Left lung (tissue), 10 donors: ENCODE measurements around the gene IRAK4. TPM values are rescaled to one million over a fixed set of nuclear protein-coding genes. Genes with fewer than 3 reads are reported as not detected.
A peak's percentile ranks its signal among the peaks of the same experiment; 100 is the strongest.
"Not testable (repeated sequence)": the region's sequence is repeated elsewhere in the genome, so short reads cannot be mapped to it uniquely, and the experiment has no call there.

ENCODE experiments used
- ATAC-seq: fragments of 200-7000 bp; cut with Tn5 transposase; one replicate; pipeline ENCODE4 v1.9.1; 2020; ENCODE audit warnings: moderate library complexity
- DNase-seq, 4 donors: peaks; one replicate each; pipeline ENCODE4 v3.0.0-alpha.2; 2013 to 2020
- H3K27ac ChIP-seq, 2 donors: fragments of 200-600 bp; sonication (generic) in 1 of 2; one replicate each; pipeline versions ENCODE4 v1.5.0 to v1.8.0; 2020 to 2021
- H3K27me3 ChIP-seq, 2 donors: fragments of 200-600 bp; sonication (generic) in 1 of 2; one replicate each; pipeline versions ENCODE4 v1.5.0 to v1.8.0; 2020 to 2021
- H3K36me3 ChIP-seq, 2 donors: fragments of 200-600 bp; sonication (generic) in 1 of 2; one replicate each; pipeline versions ENCODE4 v1.5.0 to v1.8.0; 2020 to 2021
- H3K4me1 ChIP-seq, 2 donors: fragments of 200-600 bp; one replicate each; pipeline ENCODE4 v1.8.0; 2021
- H3K4me3 ChIP-seq, 2 donors: fragments of 200-600 bp; sonication (generic) in 1 of 2; one replicate each; pipeline versions ENCODE4 v1.5.0 to v1.8.0; 2020 to 2021; ENCODE audit warnings: mild to moderate bottlenecking in 1 of 2
- H3K9me3 ChIP-seq, 2 donors: fragments of 200-600 bp; sonication (generic) in 1 of 2; one replicate each; pipeline versions ENCODE4 v1.5.0 to v1.8.0; 2020 to 2021
- CTCF ChIP-seq, 2 donors: fragments of 200-600 bp; sonication (generic) in 1 of 2; IDR thresholded peaks; one replicate each; pipeline versions ENCODE4 v1.5.0 to v1.8.0; 2021; ENCODE audit warnings: antibody characterized with exemption in 2 of 2
- intact Hi-C, 2 donors: fragments of 100-400 bp; cut with DNase I; formaldehyde crosslinking; loops; one replicate each; pipeline versions ENCODE4 v1.11.2 to v1.14.2; 2022
- polyA plus RNA-seq, 6 donors: library from polyadenylated mRNA; unstranded; fragments of 120-200 nt; gene quantifications; one replicate each; pipeline ENCODE4 v1.2.1, GENCODE V29; 2013; ENCODE audit not compliant: insufficient read length in 6 of 6
- total RNA-seq, 2 donors: library from RNA; stranded (reverse); fragmentation: NEBNext Ultra II Directional; extraction: Animal tissue kit (Norgen Biotek cat#: 25700); gene quantifications; one replicate each; pipeline ENCODE4 v1.2.1, GENCODE V29; 2021
- donor health status: DM: no; HTN: yes; CAD: no.
- donor health status: DM: no; HTN: no; CAD: no.

Gene IRAK4
- total and polyA plus RNA-seq, 8 donors: 14.3 to 28.4 (median 18.6) TPM

- Histone ChIP-seq H3K4me1 (no peaks in the 10 kb centered on the region), H3K27me3 (no peaks in the 10 kb centered on the region), H3K9me3 (no peaks in the 10 kb centered on the region), H3K36me3 (peaks cover 0 to 6% of the 10 kb centered on the region in 2 donors), H3K27ac (no peak overlapping the region), H3K4me3 (no peak overlapping the region)
- intact Hi-C loops: no loop called here
- DNase-seq (no peak), ATAC-seq (no peak)
- no peak for TF ChIP-seq CTCF (IDR thresholded peaks at IDR 0.05)
Measured at GRCh38 chr12:43750814-43751213, 7.9 kb upstream of the IRAK4 start.

GRCh38 chr12:43751360-43751759 lies 7.4 kb upstream of the IRAK4 start:
- H3K4me1 ChIP-seq, ATAC-seq, H3K9me3 ChIP-seq, H3K27ac ChIP-seq, H3K4me3 ChIP-seq, H3K36me3 ChIP-seq, intact Hi-C loops, H3K27me3 ChIP-seq, DNase-seq: not testable (repeated sequence)

GRCh38 chr12:43754015-43754414 lies 4.7 kb upstream of the IRAK4 start:
- ATAC-seq: no peak
- Histone ChIP-seq H3K9me3 (no peaks in the 10 kb centered on the region), H3K36me3 (peaks cover 0 to 6% of the 10 kb centered on the region in 2 donors), H3K27ac (no peak overlapping the region), H3K4me1 (peaks cover 5% of the 10 kb centered on the region in 2 donors), H3K27me3 (no peaks in the 10 kb centered on the region), H3K4me3 (no peak overlapping the region)
- no peak for TF ChIP-seq CTCF (IDR thresholded peaks at IDR 0.05)
- DNase-seq: no peak
- intact Hi-C loops: no loop called here

GRCh38 chr12:43758247-43758727 lies 464 bp upstream of the IRAK4 start:
- peak in 3 of 4 donors; percentile 30 to 67 (median 47) for DNase-seq

GRCh38 chr12:43760396-43760795 lies 1.6 kb downstream of the IRAK4 start:
- ATAC-seq (no peak), DNase-seq (no peak)
- no peak overlapping the region for H3K27ac ChIP-seq
- H3K36me3 ChIP-seq: no peaks in the 10 kb centered on the region
- peaks cover 28 to 44% of the 10 kb centered on the region in 2 donors for H3K4me1 ChIP-seq
- no peaks in the 10 kb centered on the region for H3K9me3 ChIP-seq
- no peak for TF ChIP-seq CTCF (IDR thresholded peaks at IDR 0.05)
- H3K27me3 ChIP-seq: no peaks in the 10 kb centered on the region
- peak overlapping the region in 1 of 2 donors; percentile 70 for H3K4me3 ChIP-seq
- intact Hi-C loops: no loop called here

More at GRCh38 chr12:43758247-43758727, 464 bp upstream of the IRAK4 start:
- no peak for TF ChIP-seq CTCF (IDR thresholded peaks at IDR 0.05)
- H3K36me3 ChIP-seq: peaks cover 0 to 6% of the 10 kb centered on the region in 2 donors
- intact Hi-C loops: no loop called here
- peak overlapping the region; percentile 88 to 96 for H3K27ac ChIP-seq
- H3K4me1 ChIP-seq: peaks cover 28 to 42% of the 10 kb centered on the region in 2 donors
- no peaks in the 10 kb centered on the region for H3K27me3 ChIP-seq
- peak; percentile 51 for ATAC-seq
- peak overlapping the region; percentile 70 to 75 for H3K4me3 ChIP-seq
- H3K9me3 ChIP-seq: no peaks in the 10 kb centered on the region

GRCh38 chr12:43761500-43761899 lies 2.7 kb downstream of the IRAK4 start:
- Histone ChIP-seq H3K36me3 (no peaks in the 10 kb centered on the region), H3K9me3 (no peaks in the 10 kb centered on the region), H3K27me3 (no peaks in the 10 kb centered on the region), H3K27ac (no peak overlapping the region), H3K4me1 (peaks cover 28 to 44% of the 10 kb centered on the region in 2 donors), H3K4me3 (no peak overlapping the region)
- no peak for ATAC-seq
- intact Hi-C loops: no loop called here
- no peak for DNase-seq
- no peak for TF ChIP-seq CTCF (IDR thresholded peaks at IDR 0.05)
